Jurkat, Clone E6-1 (cell line): ENCODE data around the gene ABHD12.
"Not testable (repeated sequence)": the region's sequence is repeated elsewhere in the genome, so short reads cannot be mapped to it uniquely, and the experiment has no call there.

Experiments
- DNase-seq: peaks from one replicate; pipeline ENCODE4 v3.0.0-alpha.2; 2011; ENCODE audit warnings: low read depth, low spot score
- H3K4me3 ChIP-seq: 2 replicates; pipeline ENCODE4 v1.5.1; 2011; ENCODE audit warnings: mild to moderate bottlenecking, low read length, control low read depth, moderate library complexity

Gene ABHD12

GRCh38 chr20:25273541-25274358 lies 116.9 kb downstream of the ABHD12 start:
- H3K4me3 ChIP-seq = no peak overlapping the region
- no peak for DNase-seq

DNA sequence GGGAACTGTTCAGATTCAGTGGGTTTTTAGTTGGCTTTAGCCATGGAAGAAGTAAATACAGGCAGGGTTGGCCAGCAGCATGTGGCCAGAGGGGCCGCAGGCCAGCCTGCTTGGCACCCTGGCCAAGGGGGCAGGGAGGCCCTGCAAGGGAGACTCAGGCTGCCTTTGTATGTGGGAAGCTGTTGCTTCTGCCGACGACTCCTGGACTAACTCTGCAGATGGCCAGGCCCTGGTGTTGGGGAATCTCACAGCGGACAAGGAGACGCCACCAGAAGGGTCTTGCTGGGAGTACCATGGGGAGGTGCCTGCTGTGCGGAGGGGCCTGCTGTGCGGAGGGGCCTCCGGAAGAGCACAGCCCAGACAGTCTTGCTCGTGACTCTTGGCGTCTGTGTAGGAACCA lies 117.6 kb downstream of the ABHD12 start:
- DNase-seq = no peak
- H3K4me3 ChIP-seq = no peak overlapping the region

DNA sequence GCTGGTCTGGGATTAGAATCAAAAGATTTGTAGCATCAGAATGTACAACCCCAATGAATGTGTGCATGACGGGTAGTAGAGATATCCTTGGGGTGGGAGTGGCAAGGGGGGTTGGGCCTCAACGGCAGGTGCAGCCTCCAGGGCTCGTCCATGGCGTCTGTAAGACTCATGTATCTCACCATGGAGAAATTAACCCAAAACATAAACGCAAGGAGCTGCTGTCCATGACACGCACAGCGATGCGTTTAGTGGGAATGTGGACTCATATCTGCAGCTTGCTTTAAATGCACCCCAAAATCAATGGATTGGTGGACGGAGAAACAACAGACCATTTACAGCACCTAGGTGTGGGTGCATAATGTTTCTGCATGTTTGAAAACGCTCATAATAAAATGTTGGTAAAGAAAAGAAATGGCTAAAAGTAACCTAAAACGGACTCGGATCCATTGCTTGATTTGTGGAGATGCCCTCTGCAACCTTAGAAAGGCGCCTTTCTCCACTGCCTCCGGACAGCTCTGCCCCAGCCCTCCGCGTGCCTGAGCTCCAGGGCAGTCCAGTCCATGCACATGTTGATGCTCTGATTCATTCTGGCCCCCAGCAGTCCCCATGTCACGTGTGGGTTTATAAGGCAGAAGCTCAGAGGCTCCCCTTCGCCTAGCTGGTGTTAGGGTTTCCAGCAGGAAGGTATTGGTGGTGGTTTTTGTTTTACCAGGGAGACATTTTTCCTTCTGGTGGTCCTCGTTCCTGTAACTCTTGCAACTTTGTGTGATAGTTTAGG lies 118.2 kb downstream of the ABHD12 start:
- no peak for DNase-seq
- no peak overlapping the region for H3K4me3 ChIP-seq

DNA sequence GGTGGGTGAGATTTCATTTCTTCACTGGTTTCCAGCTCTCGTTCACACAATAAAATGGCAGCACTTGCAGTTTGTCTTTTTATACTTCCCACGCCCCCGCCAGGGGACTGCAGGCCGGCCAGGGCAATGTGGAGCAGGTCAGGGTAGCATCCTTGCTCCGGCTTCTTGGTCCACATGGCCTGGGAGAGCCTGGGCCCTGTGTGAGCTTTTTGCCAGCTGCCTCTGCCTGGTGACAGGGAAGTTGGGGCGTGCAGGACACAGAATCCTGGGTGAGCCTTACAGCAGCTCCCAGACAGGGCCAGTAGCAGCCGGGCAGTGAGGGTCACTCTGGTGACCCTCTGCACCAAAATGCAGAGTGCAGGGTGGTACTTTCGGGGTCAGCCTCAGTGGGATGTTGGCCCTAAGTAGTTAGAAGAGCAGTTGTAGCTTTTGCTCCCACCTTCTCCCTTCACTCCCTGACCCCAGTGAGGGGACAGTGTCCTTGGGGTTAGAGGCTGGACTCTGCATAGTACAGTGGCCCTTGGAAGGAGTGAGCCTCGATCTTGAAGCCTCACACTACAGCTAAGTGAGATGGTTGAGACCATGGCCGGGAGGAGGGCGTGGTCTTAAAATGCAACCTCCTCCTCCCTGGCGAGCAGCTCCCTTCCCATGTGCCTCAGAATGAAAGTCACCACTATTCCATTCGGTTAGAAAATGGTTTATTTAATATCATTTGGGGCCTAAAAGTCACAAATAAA lies 119.0 kb downstream of the ABHD12 start:
- H3K4me3 ChIP-seq = no peak overlapping the region
- no peak for DNase-seq

GRCh38 chr20:25270829-25271251 lies 119.8 kb downstream of the ABHD12 start:
- DNase-seq = no peak

GRCh38 chr20:25269833-25270170 lies 120.8 kb downstream of the ABHD12 start:
- H3K4me3 ChIP-seq = no peak overlapping the region
- DNase-seq = no peak

More at GRCh38 chr20:25270829-25271251, 119.8 kb downstream of the ABHD12 start:
- H3K4me3 ChIP-seq = no peak overlapping the region

DNA sequence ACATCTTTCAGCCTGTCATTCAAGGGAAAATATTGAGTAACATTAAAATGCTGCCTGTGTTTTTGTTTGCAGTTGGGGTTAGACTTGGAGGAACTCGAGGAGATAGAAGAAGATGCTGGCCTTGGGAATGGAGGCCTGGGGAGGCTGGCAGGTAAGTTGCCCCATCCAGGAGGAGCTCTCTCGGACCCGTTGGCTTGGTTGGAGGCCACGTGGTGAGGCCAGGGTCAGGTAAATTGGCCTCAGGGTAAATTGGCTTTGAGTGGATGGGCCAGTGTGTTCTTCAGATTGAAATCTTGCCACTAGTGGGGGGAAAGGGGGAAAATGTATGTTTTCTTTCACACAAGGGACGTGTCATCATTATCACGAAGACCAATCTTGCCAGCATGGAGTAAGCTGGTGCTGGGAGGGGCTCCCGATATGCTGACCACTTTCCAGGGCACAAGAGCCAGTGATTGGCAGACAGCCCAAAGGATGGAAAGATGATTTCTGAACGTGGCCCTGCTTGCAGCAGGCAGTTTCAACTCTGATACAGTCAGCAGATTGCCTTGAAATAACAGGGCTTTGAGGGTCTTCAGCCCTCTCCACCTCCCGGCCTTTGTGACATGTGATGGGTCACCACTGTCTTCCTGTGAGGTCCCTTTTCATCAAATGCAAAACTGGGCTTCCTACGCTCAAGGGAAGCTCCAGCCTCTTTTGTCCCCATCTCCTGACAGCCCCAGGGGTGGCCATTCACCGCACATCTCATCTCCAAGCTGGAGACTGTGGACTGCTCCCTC lies 121.4 kb downstream of the ABHD12 start:
- H3K4me3 ChIP-seq = no peak overlapping the region
- no peak for DNase-seq

GRCh38 chr20:25260770-25261437 lies 129.7 kb downstream of the ABHD12 start:
- DNase-seq, H3K4me3 ChIP-seq: not testable (repeated sequence)

DNA sequence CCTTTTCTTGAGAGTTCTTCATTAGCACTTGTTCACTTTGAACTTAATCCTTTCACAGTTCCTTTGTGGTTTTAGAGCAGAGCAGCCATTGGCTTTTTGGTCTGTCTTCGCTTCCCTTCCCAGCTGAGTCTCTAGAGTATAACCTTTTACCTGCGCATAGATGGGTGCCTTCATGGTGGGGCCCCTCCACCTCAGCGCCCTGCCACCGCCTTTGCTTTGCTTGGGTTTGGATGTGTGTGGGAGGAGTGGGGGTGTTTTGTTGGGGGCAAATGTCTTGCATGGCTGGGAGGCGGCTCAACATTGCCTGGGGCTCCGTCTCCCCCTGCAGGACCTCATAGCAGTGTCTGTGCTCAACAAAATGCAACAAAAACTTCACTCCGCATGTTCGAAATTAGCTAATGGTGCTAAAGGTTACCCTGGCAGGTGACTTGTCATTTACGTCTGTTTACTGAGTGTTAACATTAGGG lies 130.8 kb downstream of the ABHD12 start:
- DNase-seq = peak; percentile 67
- H3K4me3 ChIP-seq = no peak overlapping the region

GRCh38 chr20:25259358-25259757 lies 131.3 kb downstream of the ABHD12 start:
- DNase-seq = no peak
- no peak overlapping the region for H3K4me3 ChIP-seq

DNA sequence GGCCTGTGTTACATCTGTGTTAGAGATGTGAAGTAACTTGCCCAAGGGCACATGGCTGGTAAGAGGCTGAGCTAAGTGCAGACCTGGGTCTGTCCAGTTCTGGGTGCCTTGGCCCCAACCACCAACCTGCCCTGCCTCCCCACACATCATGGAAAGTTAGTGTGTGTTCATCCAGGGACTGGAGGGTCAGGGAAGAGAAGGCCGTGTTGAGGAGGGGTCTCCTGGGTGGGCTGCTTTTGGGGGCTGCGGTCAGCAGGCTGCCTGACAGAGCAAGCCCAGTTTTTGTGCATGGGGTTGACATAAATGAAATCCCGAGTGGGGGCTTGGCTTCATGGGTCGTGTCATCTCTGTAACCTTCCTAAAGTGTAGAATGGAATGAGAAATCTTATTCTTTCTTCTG lies 131.8 kb downstream of the ABHD12 start:
- no peak for DNase-seq
- no peak overlapping the region for H3K4me3 ChIP-seq

DNA sequence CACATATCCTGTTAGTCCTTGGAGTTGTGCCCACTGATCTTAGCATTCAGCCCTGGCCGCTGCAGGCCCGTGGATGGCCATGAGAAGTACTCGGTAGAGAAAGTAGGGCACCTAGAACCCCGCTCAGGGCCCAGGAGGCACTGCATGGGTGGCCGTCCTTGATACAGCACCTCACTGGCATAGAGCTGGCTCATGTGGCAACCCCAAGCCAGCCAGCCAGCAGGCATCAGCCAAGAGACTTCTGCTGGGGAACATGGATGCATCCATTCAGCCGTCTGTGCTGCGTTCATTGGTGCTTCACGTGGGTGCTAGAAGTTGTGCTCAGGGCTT lies 132.2 kb downstream of the ABHD12 start:
- H3K4me3 ChIP-seq = no peak overlapping the region
- no peak for DNase-seq

DNA sequence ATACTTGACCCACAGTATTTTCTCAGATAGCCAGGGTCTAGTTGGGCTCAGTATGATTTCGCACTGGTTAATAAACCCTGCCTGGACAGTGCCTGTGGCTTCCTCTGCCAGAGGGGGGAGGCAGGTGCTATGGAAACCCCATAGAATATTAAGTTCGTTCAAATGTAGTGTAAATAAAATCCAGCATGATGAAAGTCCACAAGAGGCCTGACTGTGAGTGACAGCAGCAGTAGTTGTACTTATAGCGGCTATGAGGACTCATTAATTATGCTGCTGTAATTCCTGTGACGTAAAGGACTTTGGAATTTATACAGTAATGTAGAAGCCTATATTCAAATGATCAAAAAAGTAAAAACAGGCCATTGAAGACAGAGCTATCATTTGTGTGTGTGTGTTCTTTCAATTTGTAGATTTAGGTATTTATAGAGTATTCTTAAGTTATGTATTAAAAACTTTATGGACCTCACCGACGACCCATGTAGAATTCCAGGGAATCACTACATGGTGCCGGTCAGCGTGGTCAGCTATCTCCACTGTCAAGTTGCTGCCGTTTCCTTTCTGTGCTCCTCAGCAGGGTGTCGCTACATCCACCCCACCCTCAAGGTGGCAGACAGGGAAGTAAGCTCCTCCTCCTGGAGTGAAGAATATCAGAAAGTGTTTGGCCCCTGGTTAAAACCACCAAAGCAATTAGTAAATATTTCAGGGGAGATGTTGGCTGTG lies 132.7 kb downstream of the ABHD12 start:
- DNase-seq = no peak
- no peak overlapping the region for H3K4me3 ChIP-seq

GRCh38 chr20:25257130-25257529 lies 133.5 kb downstream of the ABHD12 start:
- no peak for DNase-seq
- H3K4me3 ChIP-seq = no peak overlapping the region

DNA sequence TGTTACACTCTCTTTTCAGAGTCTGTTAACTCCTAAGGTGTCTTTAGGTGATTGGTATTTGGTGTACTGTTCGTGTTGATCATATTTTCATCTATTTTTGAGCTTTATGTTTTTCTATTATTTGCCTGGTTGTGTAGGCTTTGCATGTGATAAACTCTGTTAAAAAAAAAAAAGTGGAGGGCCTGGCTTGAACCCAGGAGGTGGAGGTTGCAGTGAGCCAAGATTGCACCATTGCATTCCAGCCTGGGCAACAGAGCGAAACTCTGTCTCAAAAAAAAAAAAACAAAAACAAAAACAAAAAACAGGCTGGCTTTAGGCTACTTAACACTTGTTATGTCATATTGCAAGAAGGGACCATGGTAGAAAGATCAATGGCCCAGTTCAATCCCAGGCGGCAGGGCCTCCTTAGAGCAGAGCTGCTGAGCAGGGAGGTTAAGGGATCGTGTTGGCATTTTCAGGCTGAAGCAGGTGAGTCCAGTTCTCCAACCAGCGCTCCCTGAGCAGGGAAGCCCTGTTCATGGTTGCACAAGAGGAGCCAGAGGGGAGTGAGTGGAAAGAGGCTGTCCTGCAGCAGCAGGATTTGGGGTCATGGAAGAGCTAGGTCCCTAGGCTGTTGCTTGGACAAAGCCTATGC lies 134.3 kb downstream of the ABHD12 start:
- H3K4me3 ChIP-seq = no peak overlapping the region
- DNase-seq = no peak

- DNase-seq = no peak
- no peak overlapping the region for H3K4me3 ChIP-seq
These were observed 135.5 kb downstream of the ABHD12 start for GRCh38 chr20:25254986-25255680.

DNA sequence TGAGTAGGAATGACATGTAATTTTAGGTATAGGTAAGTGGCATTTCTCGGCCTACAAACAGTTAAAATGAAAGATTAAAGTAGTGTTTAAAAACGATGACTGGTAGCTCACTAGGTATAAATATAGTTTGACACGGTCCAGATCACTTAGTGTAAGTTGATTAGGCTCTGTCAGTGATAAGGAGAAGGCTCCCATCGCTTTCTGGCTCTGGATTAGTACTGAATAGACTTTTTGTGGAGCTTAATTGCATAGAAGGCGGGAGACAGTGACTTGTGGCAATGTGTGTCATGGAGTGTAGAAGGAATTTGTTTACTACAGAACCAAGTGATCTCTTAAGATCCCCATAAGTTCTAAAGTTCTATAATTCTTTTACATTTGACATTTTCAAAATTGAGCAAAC lies 136.1 kb downstream of the ABHD12 start:
- H3K4me3 ChIP-seq = no peak overlapping the region
- no peak for DNase-seq
